DOHH2 (cell line): ENCODE data around the gene CNST.

Experiments used
- CTCF ChIP-seq: fragments of 200-600 bp; sonication (generic); IDR thresholded peaks from one replicate; pipeline ENCODE4 v1.5.1; 2014; ENCODE audit warnings: antibody characterized with exemption, mild to moderate bottlenecking, low read depth, low read length; ENCODE audit not compliant: poor library complexity, severe bottlenecking
- EZH2phosphoT487 ChIP-seq: fragments of 200-600 bp; sonication (generic); IDR thresholded peaks from 2 replicates; pipeline ENCODE4 v1.6.1; 2017; ENCODE audit warnings: borderline replicate concordance, mild to moderate bottlenecking, antibody characterized with exemption, low read length, moderate library complexity, mixed read lengths

DNA sequence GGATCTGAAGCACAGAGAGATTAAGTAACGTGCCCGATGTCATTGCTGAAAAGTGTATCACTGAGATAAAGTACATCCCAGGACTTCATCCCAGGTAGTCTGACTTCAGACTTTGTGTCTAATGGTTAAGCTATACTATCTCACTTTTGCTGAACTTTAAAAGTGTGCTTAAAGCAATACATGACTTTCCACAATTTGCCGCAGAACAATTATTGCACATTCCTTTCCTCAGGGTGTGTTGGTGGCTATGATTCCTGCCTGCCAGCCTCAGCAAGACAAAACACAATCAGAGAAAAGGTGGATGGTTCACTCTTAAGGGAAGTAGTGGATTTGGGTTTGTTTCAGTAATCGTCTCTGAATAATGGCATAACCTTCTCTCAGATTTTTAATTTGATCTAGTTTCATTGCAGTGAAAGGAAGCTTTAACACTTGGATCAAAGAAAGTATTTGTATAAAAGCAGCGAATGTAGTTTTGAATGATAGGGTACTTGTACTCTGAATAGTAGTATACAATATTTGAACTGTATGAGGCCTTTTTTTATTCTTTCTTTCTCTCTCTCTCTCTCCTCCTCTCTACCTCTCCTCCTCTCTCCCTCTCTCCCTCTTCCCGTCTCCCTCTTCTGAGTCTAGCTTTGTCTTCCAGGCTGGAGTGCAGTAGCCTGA, 47.0 kb downstream of the CNST start:
- TF ChIP-seq CTCF, result no peak
- TF ChIP-seq EZH2phosphoT487, result no peak
